ENCODE measurements around the gene GATA2. TPM values are rescaled to one million over a fixed set of nuclear protein-coding genes. Genes with fewer than 3 reads are reported as not detected.

GATA2 gene
- total and polyA plus RNA-seq, 2 of the 8 experiments (the other 6 are each of a cell fraction or from before 2014, with no cell fraction given): 0.03 to 0.30 TPM

DNA sequence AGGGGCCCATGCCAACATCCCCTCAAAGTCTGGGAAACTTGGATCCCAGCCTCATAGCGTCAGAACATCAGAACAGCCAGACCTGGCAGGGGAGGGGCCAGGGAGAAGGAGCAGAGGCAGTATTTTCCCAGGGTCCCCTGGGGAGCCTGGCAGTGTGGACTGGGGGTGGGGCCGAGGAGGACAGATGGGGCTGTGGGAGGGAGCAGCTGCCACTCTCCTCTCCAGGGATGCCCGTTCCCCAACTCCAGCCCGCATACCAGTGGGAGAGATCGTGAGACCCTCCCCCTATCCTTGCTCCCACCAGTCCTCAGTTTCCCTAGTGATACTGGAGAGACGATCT is 19.9 kb downstream of the GATA2 start:
- Histone ChIP-seq H3K56ac (replicated peaks; ENCODE audit: insufficient read length, low read depth, low read length) (no peak overlapping the region), H3K27me3 (replicated peaks in 1 of 4; ENCODE audit: control insufficient read depth in 3 of 4, extremely low read depth in 1 of 4, insufficient read depth in 3 of 4, low read length in 3 of 4) (peaks cover 47 to 85% (median 78%) of the 10 kb centered on the region in 4 experiments), H3K9ac (replicated peaks in 1 of 4; ENCODE audit: extremely low read depth in 1 of 4, low read depth in 3 of 4, low read length in 3 of 4) (no peak overlapping the region), H2BK12ac (ENCODE audit: low read depth, low read length) (no peak overlapping the region), H3K14ac (ENCODE audit: insufficient read length) (no peak overlapping the region), H3K4me1 (replicated peaks in 1 of 4; ENCODE audit: control insufficient read depth in 3 of 4, insufficient read depth in 4 of 4, low read length in 3 of 4) (peaks cover 0 to 17% (median 4%) of the 10 kb centered on the region in 4 experiments; a peak in 5 of 7 replicates), H3K4me3 (ENCODE audit: extremely low read depth in 1 of 4, insufficient read depth in 2 of 4, low read depth in 3 of 4, low read length in 4 of 4) (no peak overlapping the region), H2BK20ac (ENCODE audit: low read length) (no peak overlapping the region), H3K79me2 (ENCODE audit: control insufficient read depth in 1 of 2, insufficient read depth in 2 of 2, low read length in 2 of 2) (no peaks in the 10 kb centered on the region), H4K5ac (ENCODE audit: insufficient read length, low read depth, low read length) (no peak overlapping the region), H3K4ac (replicated peaks; ENCODE audit: insufficient read length, low read depth, low read length) (no peak overlapping the region), H2AK5ac (ENCODE audit: low read depth, low read length) (no peak overlapping the region), H3K27ac (ENCODE audit: low read depth, low read length) (no peak overlapping the region), H4K91ac (replicated peaks; ENCODE audit: insufficient read length, low read length) (no peak overlapping the region), H3K23me2 (ENCODE audit: low read depth, low read length) (peaks cover 2% of the 10 kb centered on the region; the same call in 1 of the 2 replicates), H3K18ac (ENCODE audit: extremely low read depth, low read length) (no peak overlapping the region), H3K23ac (ENCODE audit: insufficient read length) (no peak overlapping the region), H4K8ac (ENCODE audit: extremely low read depth, insufficient read depth, low read length) (no peak overlapping the region), H2BK5ac (ENCODE audit: low read depth, low read length) (no peak overlapping the region), H2BK120ac (replicated peaks; ENCODE audit: low read depth, low read length) (no peak overlapping the region), H3K79me1 (ENCODE audit: low read depth, low read length) (no peaks in the 10 kb centered on the region; the same call in 1 of the 2 replicates), H3K9me3 (ENCODE audit: insufficient read depth in 2 of 2, low read depth in 1 of 2, low read length in 1 of 2) (0 out of 4 replicates have a peak, but pooled peaks cover 0 to 3% of the 10 kb centered on the region in 2 experiments), H4K20me1 (replicated peaks in 1 of 2; ENCODE audit: control insufficient read depth in 1 of 2, insufficient read depth in 2 of 2, low read length in 2 of 2) (peaks cover 2 to 3% of the 10 kb centered on the region in 2 experiments), H2AFZ (ENCODE audit: low read length) (no peak overlapping the region), H3K4me2 (ENCODE audit: insufficient read depth in 1 of 2, low read depth in 2 of 2, low read length in 2 of 2) (peak overlapping the region in 1 of 2 experiments; percentile 38; a peak in 2 of 4 replicates), H3K36me3 (ENCODE audit: control insufficient read depth in 2 of 4, insufficient read depth in 4 of 4, low read length in 3 of 4) (no peaks in the 10 kb centered on the region), H2BK15ac (ENCODE audit: low read length) (no peak overlapping the region)
- CTCF ChIA-PET (ENCODE audit: partially characterized antibody): interaction anchor here (0.8 to 2.0 kb wide), 6 partner anchors 10 to 46 kb away, joined by 3 to 11 read pairs (median 5); no protein-coding TSS in a partner anchor
- FAIRE-seq (no peak), DNase-seq (ENCODE audit: low read depth in 1 of 2, low spot score in 2 of 2) (no peak)
- POLR2A ChIA-PET (ENCODE audit: partially characterized antibody): no interaction called here
- WGBS, 2 experiments (ENCODE audit: extremely low coverage in 1 of 2, insufficient coverage in 1 of 2, insufficient read length in 1 of 2, insufficient replicate concordance in 2 of 2, low coverage in 1 of 2, low lambda C conversion rate in 2 of 2, missing lambda C conversion rate in 1 of 2): 31% methylated on average over 5 of the region's 6 CpGs; no CpG with 5 or more reads in 1 of the 2 experiments
- no peak for TF ChIP-seq TAF1 (IDR thresholded peaks at IDR 0.05; ENCODE audit: low read depth, low read length)
- no peak for TF ChIP-seq POLR2A (IDR thresholded peaks at IDR 0.05; ENCODE audit: control extremely low read depth in 1 of 2, low read depth in 2 of 2, low read length in 2 of 2)
- no peak for TF ChIP-seq EZH2 (IDR thresholded peaks at IDR 0.05; ENCODE audit: low read depth, low read length, severe bottlenecking)
- no peak for TF ChIP-seq SP4 (IDR thresholded peaks at IDR 0.05; ENCODE audit: low read length)
- TF ChIP-seq, protein P1, sequence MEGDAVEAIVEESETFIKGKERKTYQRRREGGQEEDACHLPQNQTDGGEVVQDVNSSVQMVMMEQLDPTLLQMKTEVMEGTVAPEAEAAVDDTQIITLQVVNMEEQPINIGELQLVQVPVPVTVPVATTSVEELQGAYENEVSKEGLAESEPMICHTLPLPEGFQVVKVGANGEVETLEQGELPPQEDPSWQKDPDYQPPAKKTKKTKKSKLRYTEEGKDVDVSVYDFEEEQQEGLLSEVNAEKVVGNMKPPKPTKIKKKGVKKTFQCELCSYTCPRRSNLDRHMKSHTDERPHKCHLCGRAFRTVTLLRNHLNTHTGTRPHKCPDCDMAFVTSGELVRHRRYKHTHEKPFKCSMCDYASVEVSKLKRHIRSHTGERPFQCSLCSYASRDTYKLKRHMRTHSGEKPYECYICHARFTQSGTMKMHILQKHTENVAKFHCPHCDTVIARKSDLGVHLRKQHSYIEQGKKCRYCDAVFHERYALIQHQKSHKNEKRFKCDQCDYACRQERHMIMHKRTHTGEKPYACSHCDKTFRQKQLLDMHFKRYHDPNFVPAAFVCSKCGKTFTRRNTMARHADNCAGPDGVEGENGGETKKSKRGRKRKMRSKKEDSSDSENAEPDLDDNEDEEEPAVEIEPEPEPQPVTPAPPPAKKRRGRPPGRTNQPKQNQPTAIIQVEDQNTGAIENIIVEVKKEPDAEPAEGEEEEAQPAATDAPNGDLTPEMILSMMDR (IDR thresholded peaks at IDR 0.05; ENCODE audit: control extremely low read depth in 1 of 3, insufficient read depth in 1 of 3, low read depth in 1 of 3, low read length in 3 of 3): no peak
- no peak for TF ChIP-seq ASH2L (IDR thresholded peaks at IDR 0.05; ENCODE audit: low read length)
- no peak for TF ChIP-seq SAP30 (IDR thresholded peaks at IDR 0.05; ENCODE audit: insufficient read depth, insufficient replicate concordance, low read length)
- no peak for TF ChIP-seq CHD1 (IDR thresholded peaks at IDR 0.05; ENCODE audit: low read depth, low read length)
- no peak for TF ChIP-seq SIN3A (conservative IDR thresholded peaks at IDR 0.05 in 1 of 2, IDR thresholded peaks at IDR 0.05 in 1 of 2; ENCODE audit: low read depth in 1 of 2, low read length in 2 of 2)
- no peak for TF ChIP-seq TCF12 (IDR thresholded peaks at IDR 0.05; ENCODE audit: low read depth, low read length)
- TF ChIP-seq KDM4A (IDR thresholded peaks at IDR 0.05; ENCODE audit: low read depth, low read length, severe bottlenecking): no peak
- no peak for TF ChIP-seq CREB1 (IDR thresholded peaks at IDR 0.05)
- TF ChIP-seq SRF (IDR thresholded peaks at IDR 0.05; ENCODE audit: low read depth, low read length): no peak
